GM12873 (cell line): Measurements from ENCODE around the gene DYSF.

Source experiments
- TF ChIP-seq, protein P1 (sequence below): IDR thresholded peaks from 2 replicates; pipeline ENCODE4 v1.5.1; 2012; ENCODE audit warnings: low read depth, mild to moderate bottlenecking, moderate library complexity, low read length, control low read depth; ENCODE audit not compliant: insufficient read depth; ENCODE audit errors: missing control alignments

Gene DYSF

GRCh38 chr2:71458413-71459083, 5.2 kb downstream of the DYSF start:
- TF ChIP-seq, protein P1, sequence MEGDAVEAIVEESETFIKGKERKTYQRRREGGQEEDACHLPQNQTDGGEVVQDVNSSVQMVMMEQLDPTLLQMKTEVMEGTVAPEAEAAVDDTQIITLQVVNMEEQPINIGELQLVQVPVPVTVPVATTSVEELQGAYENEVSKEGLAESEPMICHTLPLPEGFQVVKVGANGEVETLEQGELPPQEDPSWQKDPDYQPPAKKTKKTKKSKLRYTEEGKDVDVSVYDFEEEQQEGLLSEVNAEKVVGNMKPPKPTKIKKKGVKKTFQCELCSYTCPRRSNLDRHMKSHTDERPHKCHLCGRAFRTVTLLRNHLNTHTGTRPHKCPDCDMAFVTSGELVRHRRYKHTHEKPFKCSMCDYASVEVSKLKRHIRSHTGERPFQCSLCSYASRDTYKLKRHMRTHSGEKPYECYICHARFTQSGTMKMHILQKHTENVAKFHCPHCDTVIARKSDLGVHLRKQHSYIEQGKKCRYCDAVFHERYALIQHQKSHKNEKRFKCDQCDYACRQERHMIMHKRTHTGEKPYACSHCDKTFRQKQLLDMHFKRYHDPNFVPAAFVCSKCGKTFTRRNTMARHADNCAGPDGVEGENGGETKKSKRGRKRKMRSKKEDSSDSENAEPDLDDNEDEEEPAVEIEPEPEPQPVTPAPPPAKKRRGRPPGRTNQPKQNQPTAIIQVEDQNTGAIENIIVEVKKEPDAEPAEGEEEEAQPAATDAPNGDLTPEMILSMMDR: no peak

DNA sequence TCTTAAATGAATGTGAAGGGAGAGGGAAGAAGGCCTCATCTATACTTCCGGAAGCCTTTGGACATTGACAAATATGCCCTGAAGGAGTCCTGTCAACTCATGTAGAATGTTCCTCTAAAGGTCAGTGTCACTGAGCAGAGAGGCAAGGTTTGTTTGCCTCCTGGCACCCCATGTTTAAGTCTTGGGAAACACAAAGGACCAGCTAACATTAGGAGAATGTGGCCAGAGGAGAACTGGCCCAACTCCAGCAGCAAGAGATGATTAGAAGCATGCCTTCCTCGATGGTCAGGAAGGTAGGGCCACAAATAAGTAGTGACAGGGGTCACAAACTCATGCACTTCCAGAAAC, 5.7 kb downstream of the DYSF start:
- TF ChIP-seq, protein P1: no peak

DNA sequence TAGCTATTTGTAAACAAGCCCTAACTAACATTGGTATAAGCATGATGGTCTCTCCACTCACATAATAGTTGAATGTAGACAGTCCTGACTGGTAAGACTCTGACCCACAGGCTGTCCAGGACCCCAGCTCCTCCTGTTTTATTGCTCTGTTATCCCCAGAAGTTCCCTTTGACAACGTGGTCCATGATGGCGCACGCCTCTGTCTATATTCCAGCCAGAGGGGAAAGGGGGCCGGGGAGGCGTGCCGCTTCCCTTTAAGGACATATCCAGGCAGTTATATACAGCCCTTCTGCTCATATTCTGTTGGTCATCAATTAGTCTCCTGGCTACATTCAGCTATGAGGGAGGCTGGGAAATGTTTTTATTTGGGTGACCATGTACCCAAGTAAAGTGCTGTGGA, 6.7 kb downstream of the DYSF start:
- TF ChIP-seq, protein P1: no peak

GRCh38 chr2:71460595-71461303, 7.4 kb downstream of the DYSF start:
- TF ChIP-seq, protein P1: peak; percentile 60

DNA sequence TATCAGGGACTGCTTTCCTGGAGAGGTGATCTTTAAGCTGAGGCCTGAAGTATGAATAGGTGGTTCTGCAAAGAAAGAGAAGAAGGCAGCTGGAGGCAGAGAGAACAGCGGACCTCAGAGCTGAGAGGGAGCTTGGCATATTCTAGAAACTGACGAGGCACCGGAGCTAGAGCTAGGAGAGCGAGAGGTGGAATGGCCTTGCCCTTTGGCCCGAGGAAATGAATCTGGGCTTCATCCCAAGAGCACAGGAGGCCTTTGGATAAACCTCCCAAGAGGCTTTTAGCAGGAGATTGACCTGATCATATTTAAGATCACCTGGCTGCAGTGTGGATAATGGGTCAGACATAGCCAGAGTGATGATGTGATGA, 7.9 kb downstream of the DYSF start:
- TF ChIP-seq, protein P1: no peak

DNA sequence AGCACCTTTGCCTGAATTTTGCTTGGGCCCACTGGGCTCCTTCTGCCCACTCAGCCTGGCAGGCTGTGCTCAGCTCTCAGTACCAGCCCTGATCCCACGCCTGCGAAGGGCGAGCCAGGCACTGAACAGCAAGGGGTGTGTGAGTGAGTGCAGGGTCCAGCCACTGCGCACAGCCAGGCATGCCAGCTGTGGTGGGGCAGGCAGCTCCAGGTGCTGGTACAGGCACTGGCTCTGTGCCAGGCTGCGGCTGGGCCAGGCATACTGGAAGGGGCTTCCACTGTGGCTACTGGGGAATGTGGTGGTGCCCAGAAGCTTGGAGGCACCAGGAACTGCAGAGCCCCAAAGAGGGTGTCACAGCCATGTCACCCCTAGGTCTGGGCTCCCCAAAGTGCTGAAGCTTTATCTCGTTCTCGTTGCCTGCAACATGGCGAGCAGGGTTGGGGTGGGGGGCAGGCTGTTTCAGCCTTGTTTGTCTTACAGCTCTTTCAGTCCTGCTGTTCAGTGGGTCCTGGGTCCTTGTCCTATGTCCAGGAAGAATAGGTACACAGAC, 8.8 kb downstream of the DYSF start:
- TF ChIP-seq, protein P1: no peak

GRCh38 chr2:71462641-71463341, 9.4 kb downstream of the DYSF start:
- TF ChIP-seq, protein P1: no peak
